Transverse colon (tissue), 4 donors: Measurements from ENCODE around the gene ACSS2. TPM values are rescaled to one million over a fixed set of nuclear protein-coding genes. Genes with fewer than 3 reads are reported as not detected.

Experiments
- DNase-seq: peaks from one replicate; pipeline ENCODE4 v3.0.0-alpha.2; 2019
- H3K27ac ChIP-seq, 4 donors: fragments of 200-600 bp; sonication (generic); 2 replicates each; pipeline ENCODE4 v1.5.1; 2016 to 2018; ENCODE audit warnings: inconsistent platforms in 4 of 4
- H3K27me3 ChIP-seq: fragments of 200-600 bp; sonication (generic); 2 replicates; pipeline ENCODE4 v1.5.1; 2017; ENCODE audit warnings: inconsistent platforms
- H3K36me3 ChIP-seq, 4 donors: fragments of 200-600 bp; sonication (generic); 2 replicates each; pipeline ENCODE4 v1.5.1; 2017 to 2019; ENCODE audit warnings: inconsistent platforms in 4 of 4
- H3K4me1 ChIP-seq, 4 donors: fragments of 200-600 bp; sonication (generic); 2 replicates each; pipeline ENCODE4 v1.5.1; 2017 to 2020; ENCODE audit warnings: inconsistent platforms in 4 of 4
- H3K4me3 ChIP-seq, 4 donors: fragments of 200-600 bp; sonication (generic); 1 replicate in 1 of 4; 2 replicates in 3 of 4; pipeline versions ENCODE4 v1.5.1 to v1.6.1; 2017 to 2019; ENCODE audit warnings: inconsistent platforms in 4 of 4
- H3K9me3 ChIP-seq, 2 donors: fragments of 200-600 bp; sonication (generic); 2 replicates each; pipeline ENCODE4 v1.5.1; 2017 to 2019; ENCODE audit warnings: inconsistent platforms in 2 of 2
- CTCF ChIP-seq, 5 experiments: fragments of 200-600 bp in 3 of 5; fragments of 450-650 bp in 2 of 5; sonication (generic) in 3 of 5; IDR thresholded peaks; 1 replicate in 2 of 5; 2 replicates in 3 of 5; pipeline ENCODE4 v1.5.1; 2016 to 2017; ENCODE audit warnings: antibody characterized with exemption in 5 of 5, inconsistent platforms in 3 of 5, mild to moderate bottlenecking in 2 of 5, moderate library complexity in 1 of 5
- EP300 ChIP-seq: sonication (generic); formaldehyde crosslinking; IDR thresholded peaks from one replicate; pipeline ENCODE4 v1.6.1; 2017; ENCODE audit warnings: antibody characterized with exemption, low read depth
- POLR2A ChIP-seq: fragments of 450-650 bp; IDR thresholded peaks from one replicate; pipeline ENCODE4 v1.6.1; 2016; ENCODE audit warnings: antibody characterized with exemption, mild to moderate bottlenecking, moderate library complexity
- POLR2AphosphoS5 ChIP-seq, 3 donors: sonication (generic); formaldehyde crosslinking; IDR thresholded peaks; one replicate each; pipeline ENCODE4 v1.6.1; 2016; ENCODE audit warnings: antibody characterized with exemption in 3 of 3
- WGBS, 2 donors: methylation state at CpG; one replicate each; pipeline ENCODE4 v1.1.5; 2018; ENCODE audit warnings: low coverage in 1 of 2; 5-methylcytosine and 5-hydroxymethylcytosine counted together
- in situ Hi-C, 4 donors: fragments of 200-750 bp; cut with MboI; loops; one replicate each; pipeline versions ENCODE4 v1.15.0 to v1.15.1; 2017; ENCODE audit warnings: low sequenced_read_pairs in 3 of 4, low pct_ligation_motif_present in 1 of 4, low pct_unique_long_range_greater_than_20kb in 1 of 4
- intact Hi-C: fragments of 100-400 bp; cut with DNase I; formaldehyde crosslinking; loops from one replicate; pipeline ENCODE4 v1.15.1; 2023; ENCODE audit warnings: low total_unique reads
- total RNA-seq, 4 donors: library from RNA; depleted of rRNA; stranded (reverse); fragments of >200 nt; gene quantifications; one replicate each; pipeline ENCODE4 v1.1.0, GENCODE V29; 2016

Gene ACSS2
- total RNA-seq, 4 donors from 2014 or later, result 257 to 393 (median 359) TPM

GRCh38 chr20:34956041-34956458, 79.6 kb downstream of the ACSS2 start:
- intact Hi-C loops, result loop anchor here (5.0 kb wide), 1 partner anchor 84 kb away; the partner anchor contains the start of gene GGT7
- Histone ChIP-seq H3K4me3 (peak overlapping the region; percentile 15 to 67 (median 50)), H3K9me3 (no peaks in the 10 kb centered on the region), H3K27me3 (no peaks in the 10 kb centered on the region), H3K36me3 (peaks cover 0 to 4% (median 0%) of the 10 kb centered on the region in 4 donors), H3K4me1 (peaks cover 11 to 38% (median 16%) of the 10 kb centered on the region in 4 donors), H3K27ac (peak overlapping the region; percentile 86 to 91 (median 90))
- no peak for DNase-seq
- 18 to 25% methylated on average over 2 to 6 of the region's 6 CpGs for WGBS, 2 donors
- in situ Hi-C loops, result loop anchor here in 3 of 4 donors (5.0 kb wide), 1 partner anchor 84 kb away; the partner anchor contains the start of gene GGT7 (in 3 of the 3)
- TF ChIP-seq POLR2AphosphoS5 (IDR thresholded peaks at IDR 0.05) (no peak), CTCF (IDR thresholded peaks at IDR 0.05) (peak in 1 of 5 experiments; percentile 20)

- in situ Hi-C loops, result loop anchor here in 3 of 4 donors (5.0 kb wide), 1 partner anchor 85 kb away; the partner anchor contains the start of gene GGT7 (in 3 of the 3)
These were observed 80.5 kb downstream of the ACSS2 start for GRCh38 chr20:34956751-34957472.

GRCh38 chr20:34964486-34964885, 88.1 kb downstream of the ACSS2 start:
- Histone ChIP-seq H3K4me1 (peaks cover 0 to 9% (median 3%) of the 10 kb centered on the region in 4 donors), H3K9me3 (no peaks in the 10 kb centered on the region), H3K4me3 (no peak overlapping the region), H3K27ac (no peak overlapping the region), H3K36me3 (no peaks in the 10 kb centered on the region), H3K27me3 (no peaks in the 10 kb centered on the region)
- intact Hi-C loops (no loop called here), in situ Hi-C loops (no loop called here)
- 96 to 100% methylated on average over 2 to 5 of the region's 5 CpGs for WGBS, 2 donors
- no peak for TF ChIP-seq POLR2AphosphoS5 (IDR thresholded peaks at IDR 0.05)
- no peak for TF ChIP-seq EP300
- TF ChIP-seq POLR2A, result no peak
- no peak for TF ChIP-seq CTCF (IDR thresholded peaks at IDR 0.05)
- no peak for DNase-seq

More at GRCh38 chr20:34956751-34957472, 80.5 kb downstream of the ACSS2 start:
- intact Hi-C loops, result loop anchor here (5.0 kb wide), 1 partner anchor 85 kb away; the partner anchor contains the start of gene GGT7
- no peak for DNase-seq
- 84 to 92% methylated on average over 6 to 21 of the region's 21 CpGs for WGBS, 2 donors
- Histone ChIP-seq H3K27me3 (no peaks in the 10 kb centered on the region), H3K4me1 (peaks cover 11 to 30% (median 16%) of the 10 kb centered on the region in 4 donors), H3K4me3 (no peak overlapping the region), H3K36me3 (no peaks in the 10 kb centered on the region), H3K9me3 (no peaks in the 10 kb centered on the region), H3K27ac (peak overlapping the region in 1 of 4 donors; percentile 91)
- TF ChIP-seq EP300, result no peak
- no peak for TF ChIP-seq POLR2A
- no peak for TF ChIP-seq CTCF (IDR thresholded peaks at IDR 0.05)

- no peak for DNase-seq
- TF ChIP-seq EP300 (no peak), POLR2AphosphoS5 (IDR thresholded peaks at IDR 0.05) (no peak), POLR2A (no peak), CTCF (IDR thresholded peaks at IDR 0.05) (no peak)
- intact Hi-C loops (no loop called here), in situ Hi-C loops (no loop called here)
- Histone ChIP-seq H3K9me3 (no peaks in the 10 kb centered on the region), H3K4me3 (no peak overlapping the region), H3K4me1 (peaks cover 0 to 6% (median 3%) of the 10 kb centered on the region in 4 donors), H3K27ac (no peak overlapping the region), H3K36me3 (no peaks in the 10 kb centered on the region), H3K27me3 (no peaks in the 10 kb centered on the region)
- WGBS, 2 donors, result 90 to 96% methylated on average over 4 to 5 of the region's 5 CpGs
These were observed 88.6 kb downstream of the ACSS2 start for GRCh38 chr20:34965051-34965450.
